Smooth muscle cell (in vitro differentiated cells): Measurements from ENCODE around the gene KIAA1755. TPM values are rescaled to one million over a fixed set of nuclear protein-coding genes. Genes with fewer than 3 reads are reported as not detected.

ENCODE experiments used
- DNase-seq: peaks from one replicate; lab custom pipeline; 2025; ENCODE audit not compliant: unreplicated experiment; lab: John Stamatoyannopoulos, UW
- H2AFZ ChIP-seq: fragments of 200-600 bp; sonication (generic); 2 replicates; pipeline ENCODE4 v1.6.0; 2016; ENCODE audit warnings: antibody characterized with exemption, low read depth, mild to moderate bottlenecking
- H3F3A ChIP-seq: fragments of 200-600 bp; sonication (generic); 2 replicates; pipeline ENCODE4 v1.6.0; 2017; ENCODE audit warnings: antibody characterized with exemption, low read depth
- H3K27ac ChIP-seq: fragments of 200-600 bp; sonication (generic); 2 replicates; pipeline ENCODE4 v1.5.1; 2016; ENCODE audit warnings: low read depth, mild to moderate bottlenecking
- H3K27me3 ChIP-seq: fragments of 200-600 bp; sonication (generic); 2 replicates; pipeline ENCODE4 v1.6.1; 2016; ENCODE audit warnings: low read depth, mild to moderate bottlenecking
- H3K36me3 ChIP-seq: fragments of 200-600 bp; sonication (generic); 2 replicates; pipeline ENCODE4 v1.5.1; 2016; ENCODE audit warnings: low read depth
- H3K4me1 ChIP-seq: fragments of 200-600 bp; sonication (generic); 2 replicates; pipeline ENCODE4 v1.5.1; 2016; ENCODE audit warnings: low read depth
- H3K4me2 ChIP-seq: fragments of 200-600 bp; sonication (generic); 2 replicates; pipeline ENCODE4 v1.6.0; 2016; ENCODE audit warnings: mild to moderate bottlenecking
- H3K4me3 ChIP-seq: fragments of 200-600 bp; sonication (generic); 2 replicates; pipeline ENCODE4 v1.5.1; 2016; ENCODE audit warnings: mild to moderate bottlenecking
- H3K79me2 ChIP-seq: fragments of 200-600 bp; sonication (generic); 2 replicates; pipeline ENCODE4 v1.6.0; 2016; ENCODE audit warnings: low read depth, mild to moderate bottlenecking
- H3K9ac ChIP-seq: fragments of 200-600 bp; sonication (generic); 2 replicates; pipeline ENCODE4 v1.6.0; 2016; ENCODE audit warnings: low read depth
- H3K9me3 ChIP-seq: fragments of 200-600 bp; sonication (generic); replicated peaks from 2 replicates; pipeline ENCODE4 v1.5.1; 2016; ENCODE audit warnings: low read depth
- H4K20me1 ChIP-seq: fragments of 200-600 bp; sonication (generic); 2 replicates; pipeline ENCODE4 v1.6.0; 2016; ENCODE audit warnings: low read depth
- CTCF ChIP-seq: fragments of 200-600 bp; sonication (generic); IDR thresholded peaks from 2 replicates; pipeline ENCODE4 v1.5.1; 2017; ENCODE audit warnings: borderline replicate concordance, mild to moderate bottlenecking, antibody characterized with exemption; ENCODE audit not compliant: insufficient read depth, poor library complexity, severe bottlenecking
- WGBS: methylation state at CpG from one replicate; pipeline ENCODE4 v1.1.7; 2016; ENCODE audit warnings: low lambda C conversion rate; 5-methylcytosine and 5-hydroxymethylcytosine counted together
- polyA plus RNA-seq: library from polyadenylated mRNA; unstranded; fragments of >200 nt; fragmentation: Nextera tagmentation; extraction: Ambion mirVana; gene quantifications from 2 replicates; pipeline ENCODE4 v1.2.1, GENCODE V29; 2016
- total RNA-seq: library from RNA; depleted of rRNA; stranded (reverse); fragments of >200 nt; gene quantifications from 2 replicates; pipeline ENCODE4 v1.2.3, GENCODE V29; 2014

KIAA1755 gene
- total and polyA plus RNA-seq, 2 experiments from 2014 or later, result 0.17 TPM; not detected in 1

- Histone ChIP-seq H3K9ac (no peak overlapping the region), H3K79me2 (no peaks in the 10 kb centered on the region), H3K9me3 (no peaks in the 10 kb centered on the region), H3K36me3 (no peaks in the 10 kb centered on the region), H3K4me1 (peaks cover 7% of the 10 kb centered on the region), H3K27ac (no peak overlapping the region), H3K27me3 (no peaks in the 10 kb centered on the region), H2AFZ (no peak overlapping the region), H3K4me2 (no peak overlapping the region), H4K20me1 (no peaks in the 10 kb centered on the region), H3F3A (no peaks in the 10 kb centered on the region), H3K4me3 (no peak overlapping the region)
- DNase-seq, result no peak
- TF ChIP-seq CTCF, result no peak
- 94% methylated on average over 5 of the region's 5 CpGs for WGBS
Observed at GRCh38 chr20:38295811-38296210, 35.3 kb upstream of the KIAA1755 start.

GRCh38 chr20:38294076-38294591, 33.6 kb upstream of the KIAA1755 start:
- H3K4me1 ChIP-seq, result peaks cover 5% of the 10 kb centered on the region
- H3K79me2 ChIP-seq, result no peaks in the 10 kb centered on the region
- H3K4me2 ChIP-seq, result no peak overlapping the region
- 87% methylated on average over 11 of the region's 11 CpGs for WGBS
- H3K4me3 ChIP-seq, result no peak overlapping the region
- TF ChIP-seq CTCF, result no peak
- no peaks in the 10 kb centered on the region for H4K20me1 ChIP-seq
- H3K9me3 ChIP-seq, result no peaks in the 10 kb centered on the region
- H3K36me3 ChIP-seq, result no peaks in the 10 kb centered on the region
- DNase-seq, result no peak
- no peaks in the 10 kb centered on the region for H3F3A ChIP-seq
- H3K9ac ChIP-seq, result no peak overlapping the region
- no peak overlapping the region for H2AFZ ChIP-seq
- H3K27ac ChIP-seq, result no peak overlapping the region
- H3K27me3 ChIP-seq, result no peaks in the 10 kb centered on the region

GRCh38 chr20:38293491-38294065, 33.0 kb upstream of the KIAA1755 start:
- H3K4me3 ChIP-seq, result no peak overlapping the region
- H3K79me2 ChIP-seq, result no peaks in the 10 kb centered on the region
- no peaks in the 10 kb centered on the region for H3K36me3 ChIP-seq
- no peak overlapping the region for H3K27ac ChIP-seq
- no peaks in the 10 kb centered on the region for H3F3A ChIP-seq
- no peak for DNase-seq
- no peak overlapping the region for H3K9ac ChIP-seq
- no peak for TF ChIP-seq CTCF
- 73% methylated on average over 7 of the region's 7 CpGs for WGBS
- no peak overlapping the region for H2AFZ ChIP-seq
- no peaks in the 10 kb centered on the region for H3K27me3 ChIP-seq
- no peaks in the 10 kb centered on the region for H3K4me1 ChIP-seq
- no peaks in the 10 kb centered on the region for H3K9me3 ChIP-seq
- H3K4me2 ChIP-seq, result no peak overlapping the region
- H4K20me1 ChIP-seq, result no peaks in the 10 kb centered on the region

- DNase-seq, result no peak
- H2AFZ ChIP-seq, result no peak overlapping the region
- 48% methylated on average over 3 of the region's 3 CpGs for WGBS
Observed at GRCh38 chr20:38291966-38292365, 31.4 kb upstream of the KIAA1755 start.

More at GRCh38 chr20:38291966-38292365, 31.4 kb upstream of the KIAA1755 start:
- Histone ChIP-seq H3K27ac (no peak overlapping the region), H3K36me3 (no peaks in the 10 kb centered on the region), H3K9me3 (no peaks in the 10 kb centered on the region), H3K4me1 (no peaks in the 10 kb centered on the region), H3F3A (no peaks in the 10 kb centered on the region), H4K20me1 (no peaks in the 10 kb centered on the region), H3K9ac (no peak overlapping the region), H3K4me3 (no peak overlapping the region), H3K79me2 (no peaks in the 10 kb centered on the region), H3K27me3 (no peaks in the 10 kb centered on the region), H3K4me2 (no peak overlapping the region)
- TF ChIP-seq CTCF, result no peak
